Stimulated activated CD4-positive, alpha-beta T cell treated with anti-CD3 and anti-CD28 coated beads, Interleukin-12 subunit alpha, Interleukin-12 subunit beta, amount 100 ng/mL, for 4 hours (primary cell): ENCODE data around the gene ENTPD6.

Experiments used
- DNase-seq: peaks from one replicate; pipeline ENCODE4 v3.0.0-alpha.2; 2020

Gene ENTPD6

DNA sequence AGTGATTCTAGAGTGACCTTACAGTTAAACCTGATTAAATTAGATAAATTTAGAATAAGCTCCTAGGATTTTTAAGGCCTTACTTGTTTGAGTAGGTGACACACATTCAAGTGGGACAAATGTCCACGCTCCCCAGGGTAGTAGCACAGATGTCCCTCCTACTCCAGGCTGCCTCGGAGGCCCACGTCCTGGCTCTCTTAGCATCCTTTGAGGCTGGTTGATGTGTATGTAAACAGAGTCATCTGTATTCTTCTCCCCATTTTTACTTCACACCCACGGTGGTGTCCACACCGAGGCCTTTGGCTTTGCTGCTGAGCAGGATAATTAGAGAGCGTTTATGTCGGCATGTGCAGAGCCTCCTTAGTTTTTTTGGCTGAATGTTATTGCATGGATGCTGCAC, 15.8 kb downstream of the ENTPD6 start:
- no peak for DNase-seq

- no peak for DNase-seq
These were observed 16.7 kb downstream of the ENTPD6 start for GRCh38 chr20:25212242-25212641.

- DNase-seq, result no peak
These were observed 18.3 kb downstream of the ENTPD6 start for GRCh38 chr20:25213566-25214425.

DNA sequence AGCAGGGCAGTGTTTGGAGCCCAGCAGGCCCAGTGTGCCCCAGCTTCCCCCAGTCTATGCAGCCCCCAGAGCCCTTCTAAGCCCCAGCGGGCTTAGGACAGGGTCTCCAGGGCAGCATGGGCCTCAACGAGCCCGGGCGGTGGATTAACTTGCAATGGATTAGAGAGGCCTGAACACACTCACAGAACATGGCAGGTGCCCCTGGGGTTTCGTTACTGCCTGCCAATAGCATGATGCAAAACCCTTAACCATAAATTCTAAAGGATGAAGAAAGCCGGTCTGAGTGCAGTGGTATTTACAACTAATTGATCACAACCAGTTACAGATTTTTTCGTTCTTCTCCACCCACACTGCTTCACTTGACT, 18.9 kb downstream of the ENTPD6 start:
- no peak for DNase-seq

DNA sequence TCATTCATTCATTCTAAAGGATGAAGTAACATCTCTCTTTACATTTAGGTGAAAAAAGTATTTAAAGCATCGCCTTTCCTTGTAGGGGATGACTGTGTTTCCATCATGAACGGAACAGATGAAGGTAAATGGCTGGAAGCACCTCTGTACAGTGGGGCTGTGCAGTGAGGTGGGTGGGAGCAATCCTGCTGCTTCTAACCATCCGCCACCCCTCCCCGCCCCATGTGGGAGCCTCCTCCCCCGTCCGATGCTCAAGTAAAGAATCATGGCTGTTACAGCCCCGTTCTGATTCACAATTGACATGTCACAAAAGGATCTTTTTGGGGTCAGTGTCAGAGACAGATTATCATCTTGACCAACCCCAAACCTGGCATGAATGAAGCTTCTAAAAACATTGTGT, 19.3 kb downstream of the ENTPD6 start:
- no peak for DNase-seq

DNA sequence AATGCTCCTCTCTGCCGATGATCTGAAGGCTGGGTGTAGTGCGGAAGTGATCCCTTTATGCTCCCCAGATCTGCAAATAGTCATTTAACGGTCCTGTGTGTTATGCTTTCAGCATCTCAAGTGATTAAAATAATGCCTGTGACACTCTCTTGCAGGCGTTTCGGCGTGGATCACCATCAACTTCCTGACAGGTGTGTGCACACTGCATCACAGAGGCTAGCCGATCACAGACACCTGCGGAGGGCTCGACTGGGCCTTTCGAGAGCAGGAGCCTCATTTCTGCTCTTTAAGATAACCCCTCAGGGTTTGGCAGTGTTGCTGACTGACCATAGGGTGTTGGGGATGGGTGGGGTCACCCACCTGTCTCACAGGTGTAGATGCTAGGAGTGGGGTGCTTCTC, 20.0 kb downstream of the ENTPD6 start:
- DNase-seq, result no peak

DNA sequence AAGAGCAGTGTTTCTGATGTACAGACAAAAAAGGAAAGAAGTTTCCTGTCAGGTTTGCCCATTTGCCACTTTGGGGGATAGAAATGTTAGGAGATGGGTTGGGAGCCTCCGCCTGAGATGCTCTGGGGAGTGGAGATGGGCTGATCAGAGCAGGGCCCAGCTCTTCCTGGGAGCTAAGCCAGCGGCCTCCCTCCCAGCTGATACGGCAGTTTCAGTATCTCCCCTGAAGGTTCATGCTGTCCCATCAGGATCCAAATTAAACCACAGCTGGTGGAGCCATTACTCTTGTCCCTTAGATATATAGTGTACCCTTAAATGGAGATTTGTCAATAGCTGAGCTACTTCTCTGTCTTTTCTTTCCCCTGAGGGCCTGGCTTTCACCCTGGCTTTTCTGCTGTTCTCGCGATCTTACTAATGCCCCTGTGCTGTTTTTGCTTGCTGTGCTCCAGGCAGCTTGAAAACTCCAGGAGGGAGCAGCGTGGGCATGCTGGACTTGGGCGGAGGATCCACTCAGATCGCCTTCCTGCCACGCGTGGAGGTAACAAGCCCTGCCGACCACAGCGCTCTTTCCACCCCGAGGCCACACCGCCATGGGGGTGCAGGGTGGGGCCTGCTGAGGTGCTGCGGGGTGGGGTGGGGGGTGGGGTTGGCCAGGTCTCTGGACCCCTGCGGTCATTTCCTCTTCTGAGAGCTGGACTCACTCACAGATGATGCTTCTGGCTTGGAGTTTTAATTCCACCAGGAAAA, 20.9 kb downstream of the ENTPD6 start:
- no peak for DNase-seq

DNA sequence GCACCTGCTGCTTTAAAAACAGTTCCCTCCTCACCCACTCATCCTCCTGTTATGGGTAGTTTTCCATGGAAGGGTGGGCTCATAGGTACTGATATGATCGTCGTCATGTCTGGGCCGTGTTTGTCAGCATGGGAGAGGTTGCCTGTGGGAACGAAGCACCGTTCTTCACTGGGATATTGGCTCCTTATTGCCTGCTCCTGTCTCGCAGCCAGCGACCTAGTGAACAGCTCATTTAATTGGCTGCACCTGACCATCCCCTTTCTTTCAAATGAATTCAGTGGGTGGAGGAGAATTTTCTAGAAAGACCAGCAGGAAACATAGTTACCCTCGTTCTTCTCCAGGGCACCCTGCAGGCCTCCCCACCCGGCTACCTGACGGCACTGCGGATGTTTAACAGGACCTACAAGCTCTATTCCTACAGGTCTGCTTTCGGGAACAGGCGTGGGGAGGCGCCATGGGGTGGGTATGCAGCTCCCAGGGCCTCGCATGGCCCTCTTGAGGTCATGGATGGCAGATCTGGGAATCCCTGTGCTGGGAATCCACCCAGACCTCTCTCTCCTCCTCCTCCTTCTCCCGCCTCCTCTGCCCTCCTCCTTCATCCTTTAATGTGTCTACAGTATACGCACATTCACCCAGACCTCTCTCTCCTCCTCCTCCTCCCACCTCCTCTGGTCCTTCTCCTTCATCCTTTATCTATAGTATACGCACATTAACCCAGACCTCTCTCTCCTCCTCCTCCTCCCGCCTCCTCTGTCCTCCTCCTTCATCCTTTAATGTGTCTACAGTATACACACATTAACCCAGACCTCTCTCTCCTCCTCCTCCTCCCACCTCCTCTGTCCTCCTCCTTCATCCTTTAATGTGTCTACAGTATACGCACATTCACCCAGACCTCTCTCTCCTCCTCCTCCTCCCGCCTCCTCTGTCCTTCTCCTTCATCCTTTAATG, 21.9 kb downstream of the ENTPD6 start:
- no peak for DNase-seq

DNA sequence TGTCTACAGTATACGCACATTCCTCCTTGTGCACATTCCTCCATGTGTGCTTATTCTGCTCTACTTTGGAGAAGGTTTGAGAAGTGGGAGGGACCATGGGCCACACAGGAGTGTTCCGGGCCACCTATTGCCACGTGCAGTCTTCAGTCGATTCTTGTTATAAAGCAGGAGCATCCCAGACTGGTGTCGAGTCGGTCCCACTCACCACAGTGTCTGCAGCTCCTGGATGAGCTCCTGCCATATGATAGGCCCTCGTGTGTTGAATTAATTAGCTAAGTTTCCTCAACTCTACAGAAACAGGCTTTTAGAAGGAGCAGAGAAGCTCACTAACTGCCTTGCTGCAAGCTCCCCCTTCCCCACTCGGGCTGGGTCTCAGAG, 22.6 kb downstream of the ENTPD6 start:
- no peak for DNase-seq

- no peak for DNase-seq
These were observed 23.0 kb downstream of the ENTPD6 start for GRCh38 chr20:25218492-25218891.

- no peak for DNase-seq
These were observed 23.9 kb downstream of the ENTPD6 start for GRCh38 chr20:25219365-25219764.

DNA sequence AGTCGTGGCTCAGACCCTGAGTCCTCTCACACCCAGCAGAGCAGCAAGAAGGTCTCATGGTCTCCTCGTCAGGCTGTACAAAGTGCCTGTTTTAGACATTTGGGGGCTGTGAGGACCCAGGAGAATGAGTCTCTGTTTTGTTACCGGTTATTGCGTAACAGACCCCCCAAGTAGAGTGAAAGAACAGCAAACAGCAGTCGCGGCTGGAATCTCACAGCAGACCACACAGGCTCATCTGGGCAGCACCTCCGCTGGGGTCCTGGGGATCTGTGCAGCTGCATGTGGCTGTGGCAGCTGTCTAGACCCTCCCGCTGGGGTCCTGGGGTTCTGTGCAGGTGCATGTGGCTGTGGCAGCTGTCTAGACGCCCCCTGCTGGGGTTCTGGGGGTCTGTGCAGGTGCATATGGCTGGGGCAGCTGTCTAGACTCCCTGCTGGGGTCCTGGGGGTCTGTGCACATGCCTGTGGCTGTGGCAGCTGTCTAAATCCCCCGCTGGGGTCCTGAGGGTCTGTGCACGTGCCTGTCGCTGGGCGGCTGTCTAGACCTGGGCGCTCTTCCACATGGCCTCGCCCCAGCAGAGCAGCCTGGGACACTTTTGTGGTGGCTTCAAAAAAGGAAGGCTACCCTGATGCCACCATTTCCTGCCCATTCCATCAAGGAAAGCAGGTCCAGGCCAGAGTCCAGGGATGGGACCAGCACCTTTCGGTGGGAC, 24.7 kb downstream of the ENTPD6 start:
- peak; percentile 11 for DNase-seq

DNA sequence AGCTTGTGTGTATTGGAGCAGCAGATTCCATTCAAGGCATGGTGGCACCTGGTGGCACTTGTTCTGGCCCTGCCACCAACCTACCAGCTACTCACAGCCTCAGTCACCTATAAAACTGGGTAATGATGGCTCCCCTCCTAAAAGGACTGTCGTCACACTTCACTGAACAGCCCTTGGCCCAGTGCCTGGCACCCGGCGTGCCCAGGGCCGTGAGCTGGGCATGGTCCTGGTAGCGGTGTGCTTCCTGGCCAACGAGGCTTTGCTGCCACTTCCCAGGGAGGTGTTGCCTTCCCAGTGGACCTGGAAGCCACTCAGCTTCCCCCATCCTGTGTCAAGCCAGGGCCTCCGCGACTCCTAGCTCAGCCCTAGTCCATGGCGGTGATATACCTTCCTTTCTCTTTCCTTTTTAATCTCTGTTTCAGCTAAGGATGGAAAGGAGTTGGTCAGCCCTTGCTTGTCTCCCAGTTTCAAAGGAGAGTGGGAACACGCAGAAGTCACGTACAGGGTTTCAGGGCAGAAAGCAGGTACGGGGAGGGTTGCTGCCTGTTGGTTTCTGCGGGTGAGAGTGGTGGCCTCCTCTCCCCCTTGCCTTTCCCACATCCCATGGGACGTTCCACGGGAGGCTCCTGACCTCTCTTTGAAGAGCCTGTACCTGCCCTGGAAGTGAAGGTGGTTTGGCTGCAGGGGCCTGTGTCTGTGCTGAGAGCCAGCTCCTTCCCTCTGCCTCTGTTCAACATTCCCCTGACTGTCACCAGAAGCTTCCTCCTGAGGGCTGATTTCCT, 25.5 kb downstream of the ENTPD6 start:
- DNase-seq, result no peak

DNA sequence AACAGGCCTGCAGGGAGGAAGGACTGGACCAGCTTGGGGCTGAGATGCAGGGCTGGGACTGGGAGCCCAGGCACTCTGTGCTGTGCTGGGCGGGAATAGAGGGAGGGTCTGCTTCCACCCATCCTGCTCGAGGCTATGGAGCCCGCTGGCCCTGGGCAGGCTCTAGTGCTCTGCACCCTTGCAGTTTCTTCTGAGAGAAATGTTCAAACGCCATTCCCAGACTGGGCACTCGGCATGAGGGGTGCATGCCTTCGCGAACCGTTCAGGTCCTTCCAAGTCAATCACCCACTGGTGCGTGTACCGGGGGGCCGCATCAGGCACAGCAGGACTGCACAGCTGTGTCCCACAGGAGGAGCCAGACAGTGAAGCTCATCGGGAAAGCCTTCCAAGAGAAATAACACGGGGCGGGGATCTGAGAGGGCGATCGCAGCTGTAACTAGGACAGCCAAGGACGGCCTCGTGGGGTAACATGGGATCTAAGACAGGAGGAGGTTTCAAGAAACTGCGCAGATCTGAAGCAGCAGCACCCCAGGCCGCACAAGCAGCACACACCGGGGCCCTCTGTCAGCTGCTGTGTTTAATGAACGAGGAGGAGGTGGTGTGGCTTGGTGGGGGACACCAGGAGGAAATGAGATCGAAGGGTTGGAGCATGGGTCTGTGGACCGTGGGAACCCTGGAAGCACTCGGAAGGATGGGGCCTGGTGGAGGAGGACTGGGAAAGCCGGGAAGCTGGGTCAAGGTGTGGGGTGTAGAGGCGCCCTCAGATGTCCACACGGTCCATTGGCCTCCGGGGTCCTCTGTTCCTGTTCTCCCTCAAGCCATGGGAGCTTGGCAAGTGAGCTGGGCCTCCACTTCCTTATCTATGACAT, 26.3 kb downstream of the ENTPD6 start:
- DNase-seq, result no peak

DNA sequence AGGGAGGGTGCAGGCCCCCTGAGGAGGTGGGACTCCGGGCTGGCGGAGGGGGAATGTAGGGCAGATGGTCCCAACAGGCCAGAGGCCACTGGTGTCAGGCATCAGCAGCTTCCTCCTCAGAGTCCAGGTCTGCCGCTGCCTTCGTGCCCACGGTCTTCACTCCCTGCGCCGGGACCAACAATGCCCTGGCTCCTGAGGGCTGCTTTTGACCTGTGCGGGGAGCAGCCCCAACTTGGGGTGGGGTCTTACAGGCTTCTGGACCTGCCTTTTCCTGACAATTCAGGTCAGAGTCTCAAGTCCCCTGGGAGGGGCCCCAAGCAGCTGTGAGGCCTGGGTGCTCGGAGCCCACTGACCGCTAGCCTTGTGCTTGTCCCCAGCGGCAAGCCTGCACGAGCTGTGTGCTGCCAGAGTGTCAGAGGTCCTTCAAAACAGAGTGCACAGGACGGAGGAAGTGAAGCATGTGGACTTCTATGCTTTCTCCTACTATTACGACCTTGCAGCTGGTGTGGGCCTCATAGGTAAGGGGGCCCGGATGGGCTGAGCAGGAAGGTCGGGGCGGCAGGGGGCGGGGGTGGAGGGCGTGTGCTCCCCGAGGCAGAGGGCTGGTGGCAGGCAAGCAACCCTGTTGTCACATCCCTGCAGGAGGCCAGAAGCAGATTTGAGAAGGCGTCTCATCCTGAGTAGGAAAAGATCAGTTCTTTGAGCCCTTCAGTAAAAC, 27.1 kb downstream of the ENTPD6 start:
- DNase-seq, result no peak

GRCh38 chr20:25223179-25223661, 27.7 kb downstream of the ENTPD6 start:
- no peak for DNase-seq

GRCh38 chr20:25223765-25224720, 28.5 kb downstream of the ENTPD6 start:
- DNase-seq, result no peak

GRCh38 chr20:25224941-25225340, 29.4 kb downstream of the ENTPD6 start:
- no peak for DNase-seq
